Germinal center (tissue), 1 donor: Measurements from ENCODE around the gene RHEBL1.

Experiments
- DNase-seq: peaks from one replicate; pipeline ENCODE4 v3.0.0; 2012; ENCODE audit warnings: mixed read lengths, low spot score

Gene RHEBL1

DNA sequence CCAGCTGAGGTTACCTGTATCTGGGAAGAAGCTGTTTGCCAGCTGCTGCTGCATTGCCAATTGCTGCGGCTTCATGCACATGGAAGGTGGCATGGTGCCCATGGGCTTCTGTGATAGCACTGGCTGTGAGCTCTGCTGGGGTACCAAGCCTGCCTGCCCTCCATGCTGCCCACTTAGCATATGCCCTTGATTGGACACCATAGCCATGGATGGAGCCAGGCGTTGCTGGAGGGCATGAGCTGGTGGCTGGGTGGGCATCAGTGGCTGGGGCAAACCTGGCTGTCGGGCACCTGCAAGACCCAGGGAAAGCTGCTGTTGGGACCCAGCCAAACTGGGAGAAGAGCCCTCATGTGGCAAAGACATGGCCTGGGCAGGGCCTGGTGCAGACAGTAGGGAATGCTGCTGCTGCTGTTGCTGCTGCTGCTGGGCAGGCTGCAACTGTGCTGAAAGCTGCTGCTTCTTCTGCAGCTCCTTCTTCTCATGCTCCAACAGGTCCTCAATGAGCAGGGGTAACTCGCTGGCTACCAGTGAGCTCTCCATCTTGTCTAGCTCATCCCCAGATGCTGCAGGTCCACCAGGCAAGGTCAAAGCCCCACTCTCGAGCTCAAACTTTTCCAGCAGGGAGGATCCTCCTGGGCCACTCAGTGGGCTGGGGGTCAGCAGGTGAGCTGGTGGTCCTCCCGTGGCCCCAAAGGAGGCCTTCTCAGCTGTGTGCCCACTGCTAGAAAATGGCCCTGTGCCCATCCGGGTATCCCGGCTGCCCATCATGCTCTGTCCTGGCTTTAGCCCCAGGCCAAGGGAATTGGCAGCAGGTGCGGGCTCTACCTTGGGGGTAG is 32.5 kb downstream of the RHEBL1 start:
- no peak for DNase-seq

GRCh38 chr12:49036029-49036428 is 33.8 kb downstream of the RHEBL1 start:
- no peak for DNase-seq

DNA sequence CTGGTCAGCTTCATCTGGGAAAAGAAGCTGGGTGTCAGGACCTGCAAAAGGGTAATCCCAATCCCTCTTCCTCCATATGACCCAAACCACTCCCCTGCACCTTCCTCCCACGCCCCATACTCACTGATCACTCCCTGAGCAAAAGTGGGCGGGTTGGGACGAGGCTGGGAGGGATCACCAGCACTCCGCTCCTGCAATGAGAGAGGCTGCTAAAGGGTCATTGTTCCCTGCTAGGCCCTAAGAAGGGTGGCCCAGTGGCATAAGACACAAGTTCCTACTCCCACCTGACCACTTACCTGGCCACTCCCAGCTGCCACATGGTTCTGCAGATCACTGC is 35.5 kb downstream of the RHEBL1 start:
- DNase-seq, result no peak

DNA sequence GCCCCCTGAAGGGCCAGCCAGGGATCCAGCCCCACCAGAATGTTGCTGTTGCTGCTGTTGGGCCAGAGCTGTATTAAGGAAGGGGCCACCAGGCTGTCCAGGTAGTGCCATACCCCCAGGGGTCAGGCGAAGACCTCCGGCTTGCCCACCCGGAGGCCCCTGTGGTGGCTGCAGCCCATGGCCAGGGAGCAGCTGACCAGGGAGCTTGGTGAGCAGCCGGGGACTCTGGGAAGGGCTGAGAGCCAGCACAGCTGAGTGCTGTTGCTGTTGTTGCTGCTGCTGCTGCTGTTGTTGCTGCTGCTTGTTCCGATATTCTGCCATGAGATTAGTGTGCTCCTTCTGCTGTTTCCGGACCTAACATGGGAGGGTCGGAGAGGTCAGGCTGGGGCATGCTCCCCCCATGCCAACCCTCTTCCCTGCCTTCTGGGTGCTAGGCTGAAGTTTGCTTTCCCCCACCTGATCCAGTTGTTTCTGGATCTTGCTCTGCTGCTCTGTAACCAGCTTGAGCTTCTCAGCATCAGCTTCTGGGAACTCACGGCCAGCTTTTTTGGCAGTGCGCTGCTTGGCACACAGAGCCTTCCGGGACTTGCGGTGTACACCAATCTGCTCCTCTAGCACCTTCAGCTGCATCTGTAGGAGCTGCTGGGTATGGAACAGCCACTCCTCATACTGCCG is 36.0 kb downstream of the RHEBL1 start:
- no peak for DNase-seq

DNA sequence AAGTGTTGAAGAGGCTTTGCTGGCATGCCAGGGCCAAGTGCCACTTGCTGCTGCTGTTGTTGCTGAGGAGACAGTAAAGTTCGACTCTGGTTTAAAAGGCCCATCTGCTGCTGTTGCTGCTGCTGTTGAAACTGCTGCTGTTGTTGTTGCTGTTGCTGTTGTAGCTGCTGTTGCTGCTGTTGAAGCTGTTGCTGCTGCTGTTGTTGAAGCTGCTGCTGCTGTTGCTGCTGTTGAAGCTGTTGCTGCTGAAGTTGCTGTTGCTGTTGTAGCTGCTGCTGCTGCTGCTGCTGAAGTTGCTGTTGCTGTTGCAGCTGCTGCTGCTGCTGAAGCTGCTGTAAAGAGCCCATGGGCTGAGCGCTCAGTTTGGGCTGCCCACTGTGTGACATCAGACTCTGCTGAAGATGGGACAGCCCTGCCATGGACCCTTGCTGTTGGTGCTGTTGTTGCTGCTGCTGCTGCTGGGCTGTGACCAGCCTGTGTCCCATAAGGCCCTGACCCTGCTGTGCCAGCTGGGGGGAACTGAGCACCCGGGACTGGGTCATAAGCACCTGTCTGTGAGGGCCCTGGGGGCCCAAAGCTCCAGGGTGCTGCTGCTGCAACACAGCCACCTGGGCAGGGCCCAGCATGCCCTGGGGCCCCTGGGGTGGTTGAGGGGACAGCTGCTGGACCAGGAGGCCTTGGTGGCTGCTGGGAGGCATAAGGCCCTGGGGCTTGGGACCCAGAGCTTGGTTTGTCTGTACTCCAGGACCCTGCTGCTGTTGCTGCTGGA is 36.9 kb downstream of the RHEBL1 start:
- DNase-seq, result no peak

- no peak for DNase-seq
Measured at GRCh38 chr12:49032276-49032675, 37.5 kb downstream of the RHEBL1 start.

DNA sequence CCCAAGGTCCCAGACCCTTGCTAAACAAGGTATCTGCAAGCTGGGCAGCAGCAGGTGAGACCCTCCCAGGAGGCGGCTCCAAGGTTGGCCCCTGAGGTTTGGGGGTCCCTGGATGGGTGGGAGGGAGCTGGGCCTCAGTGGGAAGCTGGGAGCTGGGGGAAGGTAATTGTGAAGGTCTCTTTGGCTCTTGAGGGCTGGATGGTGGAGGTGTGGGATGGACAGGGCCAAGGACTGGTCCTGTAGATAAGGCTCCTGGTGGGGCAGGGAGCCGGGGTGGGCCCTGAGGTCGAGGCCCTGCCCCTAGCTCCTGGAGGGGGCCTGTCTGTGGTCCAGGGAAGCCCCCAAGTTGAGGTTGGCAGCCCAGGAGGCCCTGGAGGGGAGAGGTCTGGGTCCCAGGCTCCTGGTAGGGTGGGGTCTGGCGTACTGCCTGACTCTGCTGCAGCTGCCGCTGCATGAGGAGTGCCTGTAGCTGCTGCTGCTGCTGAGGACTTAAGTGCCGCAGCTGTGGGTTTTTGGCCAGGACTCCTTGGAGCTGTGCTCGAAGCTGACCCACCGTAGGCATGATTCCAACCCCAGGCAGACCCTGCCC is 38.1 kb downstream of the RHEBL1 start:
- no peak for DNase-seq

- DNase-seq, result no peak
Measured at GRCh38 chr12:49030714-49031572, 38.8 kb downstream of the RHEBL1 start.

DNA sequence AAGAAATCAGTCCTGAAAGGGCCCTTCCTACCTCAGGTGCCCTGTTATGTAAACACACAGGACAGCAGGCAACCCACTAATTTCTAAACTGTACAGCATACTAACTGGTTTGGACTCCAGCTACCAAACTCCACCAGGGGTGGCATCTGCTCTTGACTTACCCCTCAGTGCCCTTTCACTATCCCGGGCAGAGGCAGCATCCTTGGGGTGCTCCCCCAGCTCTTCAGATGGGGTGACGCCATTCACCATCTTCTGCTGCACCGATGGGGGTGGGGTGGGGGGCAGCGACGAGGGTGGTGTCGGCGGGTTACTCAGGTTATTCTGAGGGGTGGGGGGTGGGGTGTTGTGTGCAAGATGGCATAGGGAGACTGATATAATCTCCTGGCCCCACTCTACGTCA is 39.7 kb downstream of the RHEBL1 start:
- no peak for DNase-seq

DNA sequence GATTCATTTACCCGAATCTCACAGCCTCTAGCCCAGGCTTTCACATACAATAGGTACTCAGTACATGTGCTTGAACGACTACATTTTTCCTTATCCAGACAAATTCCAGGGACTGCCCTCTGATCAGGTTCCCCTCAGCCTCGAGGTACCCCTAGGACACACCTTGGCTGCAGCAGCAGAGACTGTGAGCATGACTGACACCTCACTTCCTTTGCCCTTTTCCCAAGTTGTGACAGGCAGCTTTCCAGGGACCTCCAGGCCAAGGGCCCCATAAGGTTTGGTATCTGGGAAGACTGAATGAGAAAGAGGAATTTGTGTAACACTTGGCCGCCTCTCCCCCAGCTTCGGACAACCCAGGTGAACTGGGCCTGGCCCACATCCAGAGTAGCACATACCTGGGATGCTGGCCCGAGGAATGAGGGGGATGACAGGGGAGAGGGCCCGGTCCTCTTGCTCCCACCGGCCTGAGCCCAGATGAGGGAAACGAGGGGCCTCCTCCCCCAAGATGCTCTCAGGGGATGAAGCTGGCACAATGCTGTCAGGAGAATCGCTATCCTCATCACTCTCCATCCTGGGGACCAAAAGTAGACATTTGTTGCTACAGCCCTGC is 41.0 kb downstream of the RHEBL1 start:
- no peak for DNase-seq

DNA sequence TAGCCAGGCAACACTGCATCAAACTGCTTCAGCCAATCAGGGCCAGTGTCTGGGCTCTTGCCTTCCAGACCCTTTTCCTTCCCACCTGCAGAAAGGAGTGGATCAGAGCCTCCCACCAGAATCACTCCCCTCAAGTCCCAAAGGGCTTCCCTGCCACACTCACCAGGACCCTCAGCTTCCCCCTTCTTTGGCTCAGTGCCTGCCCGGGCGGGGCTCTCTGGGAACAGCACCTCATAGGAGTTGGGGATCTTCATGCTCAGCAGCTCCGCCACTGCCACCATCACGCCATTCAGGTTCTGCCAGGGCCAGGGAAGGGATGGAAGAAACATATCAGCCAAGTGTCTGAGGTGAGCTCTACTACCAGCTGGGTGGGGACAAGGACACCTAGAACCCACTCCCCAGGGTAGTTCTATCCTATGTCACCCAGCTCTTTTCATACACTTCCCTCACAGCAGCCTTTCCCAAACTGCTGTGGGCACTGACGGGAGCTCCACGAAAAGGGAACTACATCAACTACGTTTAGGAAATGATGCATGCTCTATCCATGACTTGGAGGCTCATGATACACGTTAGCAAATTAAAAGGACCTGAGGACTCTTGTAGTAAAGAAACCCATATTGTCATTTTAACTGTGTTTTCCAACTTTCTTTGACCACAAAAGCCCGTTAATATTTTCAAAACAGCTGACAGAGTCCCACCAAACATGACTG is 41.8 kb downstream of the RHEBL1 start:
- DNase-seq, result no peak

- no peak for DNase-seq
Measured at GRCh38 chr12:49026678-49027480, 42.9 kb downstream of the RHEBL1 start.

- no peak for DNase-seq
Measured at GRCh38 chr12:49026101-49026500, 43.7 kb downstream of the RHEBL1 start.

DNA sequence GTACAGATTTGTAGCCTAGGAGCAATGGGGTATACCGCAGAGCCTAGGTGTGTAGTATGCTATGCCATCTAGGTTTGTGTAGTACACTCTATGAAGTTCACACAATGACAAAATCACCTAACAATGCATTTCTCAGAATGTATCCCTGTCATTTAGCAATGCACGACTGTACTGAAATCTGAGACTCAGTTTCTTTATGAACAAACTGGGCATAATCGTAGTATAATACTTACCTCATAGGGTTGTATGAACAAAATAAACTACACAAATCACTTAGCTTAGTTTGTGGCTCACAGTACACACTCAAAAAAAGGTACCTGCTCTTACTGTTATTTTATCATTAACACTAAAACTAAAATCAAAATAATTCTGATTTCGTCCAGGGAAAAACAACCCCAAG is 44.3 kb downstream of the RHEBL1 start:
- DNase-seq, result no peak

GRCh38 chr12:49024543-49024942 is 45.2 kb downstream of the RHEBL1 start:
- no peak for DNase-seq

GRCh38 chr12:49023812-49024211 is 46.0 kb downstream of the RHEBL1 start:
- DNase-seq, result no peak

- DNase-seq, result no peak
Measured at GRCh38 chr12:49022558-49023178, 47.1 kb downstream of the RHEBL1 start.

- no peak for DNase-seq
Measured at GRCh38 chr12:49021292-49021915, 48.4 kb downstream of the RHEBL1 start.

DNA sequence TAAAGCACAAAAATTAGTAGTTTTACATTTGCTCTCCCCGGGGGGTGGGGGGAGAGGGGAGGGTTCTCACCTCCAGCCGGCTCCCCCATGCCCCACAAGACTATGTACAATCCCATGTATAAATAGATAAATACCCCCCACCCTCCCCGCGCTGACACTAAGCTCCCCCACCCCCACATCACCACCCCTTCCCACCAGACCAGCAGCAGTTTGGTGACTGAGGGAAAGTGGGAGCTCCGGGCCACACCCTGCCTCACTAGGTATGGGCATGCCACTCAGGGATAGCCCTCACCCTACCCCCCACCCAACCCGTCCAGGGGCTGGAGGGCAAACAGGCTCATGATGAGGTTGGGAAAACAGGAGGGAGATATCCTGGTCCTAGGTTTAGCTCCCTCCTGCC is 49.3 kb downstream of the RHEBL1 start:
- DNase-seq, result no peak
